ENCODE measurements around the gene PIF1. TPM values are rescaled to one million over a fixed set of nuclear protein-coding genes. Genes with fewer than 3 reads are reported as not detected.
A peak's percentile ranks its signal among the peaks of the same experiment; 100 is the strongest.
"Not testable (repeated sequence)": the region's sequence is repeated elsewhere in the genome, so short reads cannot be mapped to it uniquely, and the experiment has no call there.

Gene PIF1
- total and polyA plus RNA-seq, 4 donors: 0.42 to 7.3 (median 0.64) TPM

DNA sequence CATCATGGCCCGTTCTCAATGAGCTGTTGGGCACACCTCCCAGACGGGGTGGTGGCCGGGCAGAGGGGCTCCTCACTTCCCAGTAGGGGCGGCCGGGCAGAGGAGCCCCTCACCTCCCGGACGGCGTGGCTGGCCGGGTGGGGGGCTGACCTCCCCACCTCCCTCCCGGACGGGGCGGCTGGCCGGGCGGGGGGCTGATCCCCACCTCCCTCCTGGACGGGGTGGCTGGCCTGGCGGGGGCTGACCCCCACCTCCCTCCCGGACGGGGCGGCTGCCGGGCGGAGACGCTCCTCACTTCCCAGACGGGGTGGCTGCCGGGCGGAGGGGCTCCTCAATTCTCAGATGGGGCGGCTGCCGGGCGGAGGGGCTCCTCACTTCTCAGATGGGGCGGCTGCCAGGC is 26.5 kb downstream of the PIF1 start:
- DNase-seq (ENCODE audit: low spot score); H3K9me3 ChIP-seq (ENCODE audit: control insufficient read depth in 4 of 4, low read length in 3 of 4); H3K27ac ChIP-seq (ENCODE audit: low read depth in 1 of 2, low read length in 2 of 2); H3K9ac ChIP-seq (ENCODE audit: low read depth in 1 of 2, low read length in 2 of 2); H3K4me3 ChIP-seq (ENCODE audit: low read depth in 1 of 3, low read length in 3 of 3); H3K36me3 ChIP-seq (ENCODE audit: control insufficient read depth in 4 of 4, insufficient read depth in 3 of 4, low read depth in 1 of 4, low read length in 3 of 4); H3K27me3 ChIP-seq (ENCODE audit: control insufficient read depth in 4 of 4, insufficient read depth in 4 of 4, low read length in 3 of 4); H3K4me1 ChIP-seq (ENCODE audit: control insufficient read depth in 4 of 4, insufficient read depth in 4 of 4, low read length in 3 of 4): not testable (repeated sequence)
- WGBS: 96% methylated on average over 17 of the region's 29 CpGs

GRCh38 chr15:64795921-64796320 is 29.5 kb downstream of the PIF1 start:
- WGBS: 94% methylated on average over 9 of the region's 9 CpGs
- not testable (repeated sequence) for H3K9me3 ChIP-seq (ENCODE audit: control insufficient read depth in 4 of 4, low read length in 3 of 4); H3K27ac ChIP-seq (ENCODE audit: low read depth in 1 of 2, low read length in 2 of 2); H3K36me3 ChIP-seq (ENCODE audit: control insufficient read depth in 4 of 4, insufficient read depth in 3 of 4, low read depth in 1 of 4, low read length in 3 of 4); H3K9ac ChIP-seq (ENCODE audit: low read depth in 1 of 2, low read length in 2 of 2); H3K27me3 ChIP-seq (ENCODE audit: control insufficient read depth in 4 of 4, insufficient read depth in 4 of 4, low read length in 3 of 4); H3K4me3 ChIP-seq (ENCODE audit: low read depth in 1 of 3, low read length in 3 of 3); DNase-seq (ENCODE audit: low spot score); H3K4me1 ChIP-seq (ENCODE audit: control insufficient read depth in 4 of 4, insufficient read depth in 4 of 4, low read length in 3 of 4)

GRCh38 chr15:64795299-64795698 is 30.1 kb downstream of the PIF1 start:
- not testable (repeated sequence) for H3K36me3 ChIP-seq (ENCODE audit: control insufficient read depth in 4 of 4, insufficient read depth in 3 of 4, low read depth in 1 of 4, low read length in 3 of 4); H3K4me3 ChIP-seq (ENCODE audit: low read depth in 1 of 3, low read length in 3 of 3); H3K9ac ChIP-seq (ENCODE audit: low read depth in 1 of 2, low read length in 2 of 2); H3K27me3 ChIP-seq (ENCODE audit: control insufficient read depth in 4 of 4, insufficient read depth in 4 of 4, low read length in 3 of 4); H3K27ac ChIP-seq (ENCODE audit: low read depth in 1 of 2, low read length in 2 of 2); H3K4me1 ChIP-seq (ENCODE audit: control insufficient read depth in 4 of 4, insufficient read depth in 4 of 4, low read length in 3 of 4); H3K9me3 ChIP-seq (ENCODE audit: control insufficient read depth in 4 of 4, low read length in 3 of 4); DNase-seq (ENCODE audit: low spot score)
- 84% methylated on average over 7 of the region's 7 CpGs for WGBS

DNA sequence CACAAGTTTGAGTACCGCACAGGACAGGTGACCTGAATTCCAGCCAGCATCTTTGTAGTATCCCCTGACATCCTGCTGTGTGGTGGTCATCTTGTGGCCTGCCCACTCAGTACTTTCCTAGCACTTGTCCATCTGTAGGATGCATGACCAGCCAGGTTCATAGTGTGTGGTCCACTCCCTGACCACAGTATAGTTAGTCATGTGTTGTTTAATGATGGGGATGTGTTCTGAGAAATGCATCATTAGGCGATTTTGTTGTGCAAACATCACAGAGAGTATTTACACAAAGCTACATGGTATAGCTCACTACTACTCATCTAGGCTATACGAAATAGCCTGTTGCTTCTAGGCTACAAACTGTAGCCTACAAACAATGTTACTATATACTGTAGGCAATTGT is 33.2 kb downstream of the PIF1 start:
- DNase-seq (ENCODE audit: low spot score): no peak
- H3K36me3 ChIP-seq (ENCODE audit: control insufficient read depth in 4 of 4, insufficient read depth in 3 of 4, low read depth in 1 of 4, low read length in 3 of 4): no peaks in the 10 kb centered on the region
- H3K27ac ChIP-seq (ENCODE audit: low read depth in 1 of 2, low read length in 2 of 2): no peak overlapping the region
- no peaks in the 10 kb centered on the region for H3K9me3 ChIP-seq (ENCODE audit: control insufficient read depth in 4 of 4, low read length in 3 of 4)
- no peaks in the 10 kb centered on the region for H3K4me1 ChIP-seq (ENCODE audit: control insufficient read depth in 4 of 4, insufficient read depth in 4 of 4, low read length in 3 of 4)
- no peaks in the 10 kb centered on the region for H3K27me3 ChIP-seq (ENCODE audit: control insufficient read depth in 4 of 4, insufficient read depth in 4 of 4, low read length in 3 of 4)
- WGBS: 90% methylated on average over 3 of the region's 3 CpGs
- no peak overlapping the region for H3K9ac ChIP-seq (ENCODE audit: low read depth in 1 of 2, low read length in 2 of 2)
- no peak overlapping the region for H3K4me3 ChIP-seq (ENCODE audit: low read depth in 1 of 3, low read length in 3 of 3)
- TF ChIP-seq ATF3 (IDR thresholded peaks at IDR 0.05) (no peak), NR2F2 (IDR thresholded peaks at IDR 0.05) (no peak), FOXA2 (IDR thresholded peaks at IDR 0.05) (no peak)

DNA sequence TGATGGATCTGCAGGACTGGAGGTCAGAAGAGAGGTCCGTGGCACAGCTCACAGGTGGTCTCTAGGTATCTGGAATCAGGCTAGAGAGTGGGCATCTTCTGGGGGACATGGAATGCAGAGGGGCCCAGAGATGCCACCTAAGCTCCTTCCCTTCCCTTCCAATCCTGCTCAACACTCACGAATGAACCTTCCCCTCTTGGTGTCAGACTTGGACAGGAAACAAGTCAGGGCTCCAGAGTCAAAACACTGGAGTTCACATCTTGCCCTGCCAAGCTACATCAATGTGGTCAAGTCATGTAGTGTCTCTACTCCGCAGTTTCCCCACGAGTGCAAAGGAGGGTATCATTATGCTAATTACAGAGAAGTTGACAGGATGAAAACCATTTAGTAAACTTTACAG is 34.0 kb downstream of the PIF1 start:
- H3K4me1 ChIP-seq (ENCODE audit: control insufficient read depth in 4 of 4, insufficient read depth in 4 of 4, low read length in 3 of 4): no peaks in the 10 kb centered on the region
- H3K4me3 ChIP-seq (ENCODE audit: low read depth in 1 of 3, low read length in 3 of 3): no peak overlapping the region
- peak in 1 of 2 donors; percentile 26 for TF ChIP-seq RXRA (IDR thresholded peaks at IDR 0.05)
- TF ChIP-seq GABPA (IDR thresholded peaks at IDR 0.05 in 1 of 2, conservative IDR thresholded peaks at IDR 0.05 in 1 of 2): no peak
- no peak overlapping the region for H3K27ac ChIP-seq (ENCODE audit: low read depth in 1 of 2, low read length in 2 of 2)
- H3K27me3 ChIP-seq (ENCODE audit: control insufficient read depth in 4 of 4, insufficient read depth in 4 of 4, low read length in 3 of 4): no peaks in the 10 kb centered on the region
- no peaks in the 10 kb centered on the region for H3K9me3 ChIP-seq (ENCODE audit: control insufficient read depth in 4 of 4, low read length in 3 of 4)
- no peak for DNase-seq (ENCODE audit: low spot score)
- H3K36me3 ChIP-seq (ENCODE audit: control insufficient read depth in 4 of 4, insufficient read depth in 3 of 4, low read depth in 1 of 4, low read length in 3 of 4): no peaks in the 10 kb centered on the region
- 29% methylated on average over 4 of the region's 4 CpGs for WGBS
- H3K9ac ChIP-seq (ENCODE audit: low read depth in 1 of 2, low read length in 2 of 2): no peak overlapping the region

Measured in liver (tissue), 9 donors.